Psoas muscle (tissue), 8 donors: ENCODE measurements around the gene TSPAN5. TPM values are rescaled to one million over a fixed set of nuclear protein-coding genes. Genes with fewer than 3 reads are reported as not detected.
A peak's percentile ranks its signal among the peaks of the same experiment; 100 is the strongest.

Source experiments
- ATAC-seq, 4 donors: fragments of 200-7000 bp; cut with Tn5 transposase; one replicate each; pipeline ENCODE4 v1.9.1; 2020; ENCODE audit warnings: moderate library complexity in 3 of 4, mild to moderate bottlenecking in 2 of 4
- DNase-seq, 2 donors: peaks; one replicate each; pipeline ENCODE4 v3.0.0-alpha.2; 2020
- H3K27ac ChIP-seq: fragments of 200-600 bp; one replicate; pipeline ENCODE4 v1.8.0; 2022
- H3K27me3 ChIP-seq, 3 donors: fragments of 200-600 bp in 1 of 3; one replicate each; pipeline versions ENCODE4 v1.6.1 to v1.8.0; 2013 to 2022; ENCODE audit warnings: low read length in 2 of 3, mild to moderate bottlenecking in 2 of 3, moderate library complexity in 1 of 3; ENCODE audit not compliant: insufficient read depth in 3 of 3
- H3K36me3 ChIP-seq, 2 donors: fragments of 200-600 bp in 1 of 2; one replicate each; pipeline versions ENCODE4 v1.6.1 to v1.8.0; 2013 to 2022; ENCODE audit warnings: low read depth in 1 of 2, mild to moderate bottlenecking in 1 of 2, moderate library complexity in 1 of 2; ENCODE audit not compliant: insufficient read depth in 1 of 2
- H3K4me1 ChIP-seq: fragments of 200-600 bp; one replicate; pipeline ENCODE4 v1.8.0; 2022
- H3K4me3 ChIP-seq: fragments of 200-600 bp; one replicate; pipeline ENCODE4 v1.8.0; 2022; ENCODE audit warnings: mild to moderate bottlenecking
- H3K9me3 ChIP-seq: fragments of 200-600 bp; one replicate; pipeline ENCODE4 v1.8.0; 2022
- CTCF ChIP-seq: fragments of 200-600 bp; IDR thresholded peaks from one replicate; pipeline ENCODE4 v1.8.0; 2022; ENCODE audit warnings: antibody characterized with exemption
- WGBS, 3 donors: extraction: QIAGEN DNeasy Blood & Tissue Kit; methylation state at CpG; one replicate each; pipeline versions ENCODE4 v1.1.6 to v1.1.7; 2013; 5-methylcytosine and 5-hydroxymethylcytosine counted together
- intact Hi-C, 2 donors: fragments of 100-400 bp; cut with DNase I; formaldehyde crosslinking; loops; one replicate each; pipeline versions ENCODE4 v1.11.0 to v1.14.2; 2022
- polyA plus RNA-seq, 3 donors: library from polyadenylated mRNA; stranded (reverse); fragments of 200-250 nt; gene quantifications; one replicate each; pipeline ENCODE4 v1.2.3, GENCODE V29; 2013
- total RNA-seq, 4 donors: library from RNA; stranded (reverse); fragmentation: NEBNext Ultra II Directional in 2 of 4; extraction: Animal tissue kit (Norgen Biotek cat#: 25700) in 2 of 4; gene quantifications; one replicate each; pipeline versions ENCODE4 v1.2.1 to v1.2.4, GENCODE V29; 2021 to 2023
- donor health status: healthy with polysubstance abuse.
- donor health status: DM: no; HTN: no; CAD: no; lungs with moderate emphysema.
- donor health status: Bipolar disorder and iron deficiency.
- donor health status: healthy.
- donor health status: DM: yes; HTN: yes; CAD: no.
- donor health status: DM: no; HTN: no; CAD: no.
- donor health status: DM: no; HTN: no; CAD: no.
- donor health status: DM: yes; HTN: yes; CAD: no.

The TSPAN5 gene
- total and polyA plus RNA-seq, 7 donors = 0.63 to 7.3 (median 3.8) TPM

GRCh38 chr4:98617358-98618047 is 40.9 kb downstream of the TSPAN5 start:
- Histone ChIP-seq H3K9me3 (no peaks in the 10 kb centered on the region), H3K27ac (no peak overlapping the region), H3K36me3 (no peaks in the 10 kb centered on the region), H3K27me3 (no peaks in the 10 kb centered on the region), H3K4me1 (no peaks in the 10 kb centered on the region), H3K4me3 (no peak overlapping the region)
- intact Hi-C loops = no loop called here
- TF ChIP-seq CTCF = no peak
- ATAC-seq (peak in 3 of 4 donors; percentile 33 to 53 (median 41)), DNase-seq (no peak)
- WGBS, 3 donors = 27 to 35% (median 28%) methylated on average over 2 of the region's 2 CpGs

- WGBS, 3 donors = 75 to 88% (median 78%) methylated on average over 3 of the region's 3 CpGs
- DNase-seq = no peak
- intact Hi-C loops = no loop called here
- Histone ChIP-seq H3K4me3 (no peak overlapping the region), H3K9me3 (no peaks in the 10 kb centered on the region), H3K4me1 (no peaks in the 10 kb centered on the region), H3K27ac (no peak overlapping the region), H3K27me3 (no peaks in the 10 kb centered on the region), H3K36me3 (no peaks in the 10 kb centered on the region)
- TF ChIP-seq CTCF = no peak
- ATAC-seq = no peak
These were observed 42.4 kb downstream of the TSPAN5 start for GRCh38 chr4:98615991-98616390.

- H3K9me3 ChIP-seq = no peaks in the 10 kb centered on the region
- no peaks in the 10 kb centered on the region for H3K36me3 ChIP-seq
- no peaks in the 10 kb centered on the region for H3K27me3 ChIP-seq
- WGBS, 3 donors = 38 to 52% (median 52%) methylated on average over 4 of the region's 4 CpGs
- ATAC-seq = peak in 3 of 4 donors; percentile 30 to 67 (median 42)
- no peak overlapping the region for H3K27ac ChIP-seq
- DNase-seq = no peak
- H3K4me1 ChIP-seq = no peaks in the 10 kb centered on the region
- intact Hi-C loops = no loop called here
- no peak for TF ChIP-seq CTCF
- H3K4me3 ChIP-seq = no peak overlapping the region
These were observed 43.7 kb downstream of the TSPAN5 start for GRCh38 chr4:98614662-98615061.

GRCh38 chr4:98614094-98614493 is 44.3 kb downstream of the TSPAN5 start:
- intact Hi-C loops = no loop called here
- Histone ChIP-seq H3K4me3 (no peak overlapping the region), H3K27ac (no peak overlapping the region), H3K27me3 (no peaks in the 10 kb centered on the region), H3K4me1 (no peaks in the 10 kb centered on the region), H3K36me3 (no peaks in the 10 kb centered on the region), H3K9me3 (no peaks in the 10 kb centered on the region)
- DNase-seq (no peak), ATAC-seq (no peak)
- WGBS, 3 donors = 94 to 95% (median 94%) methylated on average over 3 of the region's 3 CpGs
- no peak for TF ChIP-seq CTCF
